C4-2B (cell line): ENCODE measurements around the gene TMIGD1.

Source experiments
- H3K27ac ChIP-seq: fragments of 450-650 bp; 2 replicates; pipeline ENCODE4 v1.5.1; 2017
- CTCF ChIP-seq: fragments of 450-650 bp; conservative IDR thresholded peaks from 2 replicates; pipeline ENCODE4 v1.5.1; 2017; ENCODE audit warnings: mild to moderate bottlenecking
- ZFX ChIP-seq: fragments of 450-650 bp; IDR thresholded peaks from 2 replicates; pipeline ENCODE4 v1.6.1; 2017

The TMIGD1 gene

DNA sequence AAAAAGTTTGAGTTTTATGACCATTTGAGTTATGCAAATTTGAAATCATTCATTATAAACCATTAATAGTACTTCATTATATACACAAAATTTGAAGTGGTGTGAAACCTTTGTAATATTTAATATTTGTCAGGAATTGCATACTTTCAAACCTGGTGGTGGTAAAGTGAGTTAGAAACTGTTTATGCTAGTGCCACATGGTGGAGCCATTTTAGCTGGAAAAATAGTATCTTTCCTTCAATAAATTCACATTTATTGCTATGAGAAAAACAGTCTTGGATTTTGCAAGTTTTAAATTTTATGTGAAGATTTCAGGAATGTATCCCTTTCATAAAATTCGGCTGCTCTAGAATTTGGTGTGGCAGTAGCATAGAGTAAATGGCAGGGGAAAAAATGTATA, 34.9 kb downstream of the TMIGD1 start:
- no peak for TF ChIP-seq ZFX
- TF ChIP-seq CTCF = peak; percentile 40
- H3K27ac ChIP-seq = no peak overlapping the region

DNA sequence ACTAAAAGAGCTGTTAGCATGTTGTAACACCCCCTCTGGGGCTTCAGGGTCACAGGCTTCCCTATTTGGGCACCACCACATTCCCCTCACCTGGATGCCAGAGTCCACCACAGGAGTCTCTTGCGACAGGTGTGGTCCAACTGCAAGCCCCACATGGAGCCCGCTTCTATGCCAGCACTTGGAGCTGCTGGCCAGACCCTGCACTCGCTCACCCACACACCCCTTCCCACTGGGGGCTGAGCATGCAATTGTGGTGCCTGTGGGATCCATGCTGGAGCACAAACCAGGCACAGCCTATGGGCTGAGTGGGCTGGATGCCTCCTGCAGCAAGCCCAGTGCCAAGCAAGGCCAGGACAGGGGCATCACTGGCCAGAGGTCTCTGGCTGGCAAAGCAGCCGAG, 36.1 kb downstream of the TMIGD1 start:
- H3K27ac ChIP-seq = no peak overlapping the region
- TF ChIP-seq ZFX (no peak), CTCF (no peak)

DNA sequence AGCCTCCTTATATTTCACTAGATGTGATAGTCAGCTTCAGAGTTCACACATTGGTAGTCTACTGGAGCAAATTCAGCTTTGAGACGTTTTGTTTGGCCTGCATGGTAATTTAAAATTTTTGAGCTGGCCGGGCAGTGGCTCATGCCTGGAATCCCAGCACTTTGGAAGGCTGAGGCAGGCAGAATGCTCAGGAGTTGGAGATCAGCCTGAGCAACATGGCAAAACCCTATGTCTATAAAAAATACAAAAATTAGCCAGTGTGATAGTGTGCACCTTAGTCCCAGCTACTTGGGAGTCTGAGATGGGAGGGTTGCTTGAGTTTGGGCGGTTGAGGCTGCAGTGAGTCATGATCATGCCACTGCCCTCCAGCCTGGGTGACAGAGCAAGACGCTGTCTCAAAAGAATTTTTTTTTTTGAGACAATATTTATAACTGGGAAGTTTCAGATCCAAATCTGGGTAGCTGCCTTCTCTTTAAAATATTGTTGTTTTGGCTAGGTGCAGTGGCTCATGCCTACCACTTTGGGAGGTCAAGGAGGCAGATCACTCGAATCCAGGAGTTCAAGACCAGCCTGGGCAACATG, 37.3 kb downstream of the TMIGD1 start:
- no peak overlapping the region for H3K27ac ChIP-seq
- TF ChIP-seq CTCF = no peak
- no peak for TF ChIP-seq ZFX

GRCh38 chr17:30292286-30292858, 41.5 kb downstream of the TMIGD1 start:
- H3K27ac ChIP-seq = peak overlapping the region; percentile 90
- TF ChIP-seq ZFX (no peak), CTCF (no peak)

DNA sequence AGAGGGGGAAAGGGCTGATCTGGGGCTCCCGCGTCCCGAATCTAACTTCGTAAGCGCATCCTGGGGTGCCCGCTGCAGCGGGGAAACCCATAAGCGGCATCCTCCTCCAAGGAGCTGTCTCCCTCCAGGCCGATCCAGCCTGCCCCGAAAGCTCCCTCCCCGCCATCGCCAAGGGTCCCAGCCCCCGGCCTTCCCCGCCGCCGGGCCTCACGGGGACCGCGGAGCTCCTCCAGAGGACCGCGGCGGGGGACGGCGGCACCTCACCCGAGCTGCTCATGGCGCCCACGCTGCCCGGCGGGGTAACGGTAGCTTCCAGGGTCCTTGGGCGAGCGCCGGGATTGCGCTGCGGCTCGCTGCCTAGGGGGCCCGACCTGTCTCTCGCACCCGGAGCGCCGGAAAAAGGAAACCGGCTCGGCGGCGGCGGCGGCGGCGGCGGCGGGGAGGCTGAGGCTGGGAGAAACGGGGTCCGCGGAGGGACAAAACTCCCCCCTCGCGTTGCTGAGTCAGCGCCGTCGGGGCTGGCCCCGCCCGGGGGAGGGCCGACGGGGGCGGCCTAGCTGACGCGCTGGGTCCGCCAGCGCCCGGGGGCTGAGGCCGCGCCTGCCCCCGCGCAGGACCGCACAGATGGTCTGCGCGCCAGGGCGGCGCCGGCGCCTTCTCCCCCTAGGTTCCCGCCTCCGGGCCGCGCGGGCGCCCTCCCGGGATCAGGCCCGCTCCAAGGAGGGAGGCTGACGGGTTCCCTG, 42.1 kb downstream of the TMIGD1 start, which contains the start of gene BLMH:
Gene BLMH (minus strand): TSS at position 402 of the 743 bp plus-strand sequence. CDS start 125 bp downstream, at position 277.
- TF ChIP-seq CTCF (no peak), ZFX (peak; percentile 78)
- H3K27ac ChIP-seq = peak within 1 kb of the TSS; percentile 90

DNA sequence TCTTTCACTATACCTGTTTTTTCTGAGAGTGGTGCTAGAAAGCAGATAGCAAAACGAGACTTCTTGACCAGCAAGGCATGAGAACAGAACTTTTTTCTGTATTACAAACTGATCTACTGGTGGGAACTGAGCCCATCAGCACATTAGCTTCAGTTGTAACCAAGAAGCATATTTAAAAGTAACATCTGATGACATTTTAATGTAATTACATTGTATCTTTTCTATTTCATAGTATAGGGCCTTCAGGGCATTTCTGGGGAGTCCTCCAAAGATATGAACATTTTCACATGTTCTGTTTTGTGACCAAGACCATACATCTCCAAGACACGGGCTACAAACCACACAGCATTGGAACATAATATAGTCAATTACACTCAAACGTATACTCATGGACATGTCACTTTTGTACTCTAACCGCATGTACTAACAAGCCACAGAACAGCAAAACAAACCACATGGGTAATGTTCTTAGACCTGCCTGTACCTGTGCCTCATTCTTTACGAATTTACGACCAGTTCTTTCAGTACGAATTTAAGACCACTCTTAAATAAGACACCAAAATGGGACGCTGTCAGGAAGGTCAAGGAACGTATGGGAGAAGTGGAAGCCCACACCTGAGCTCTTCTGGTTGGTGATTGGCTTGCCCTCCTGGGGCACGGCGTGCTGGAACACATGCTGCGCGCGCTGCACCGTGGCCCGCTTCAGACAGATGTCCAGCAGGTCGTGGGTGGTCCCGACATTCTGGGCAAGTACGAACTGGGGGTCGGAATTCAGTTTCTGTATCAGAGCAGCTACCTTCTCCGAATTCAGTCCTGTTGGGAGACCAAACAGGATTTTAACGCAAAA, 42.9 kb downstream of the TMIGD1 start:
- peak overlapping the region; percentile 90 for H3K27ac ChIP-seq
- TF ChIP-seq ZFX = no peak
- TF ChIP-seq CTCF = no peak
